Body of pancreas (tissue), 4 donors: ENCODE results near the gene KRTAP10-2.

ENCODE experiments used
- POLR2A ChIP-seq, 3 donors: fragments of 450-650 bp; IDR thresholded peaks; one replicate each; pipeline ENCODE4 v1.6.1; 2016; ENCODE audit warnings: antibody characterized with exemption in 3 of 3, mild to moderate bottlenecking in 2 of 3
- TF ChIP-seq, protein P1 (sequence below), 7 experiments: fragments of 450-650 bp in 4 of 7; fragments of 200-600 bp in 3 of 7; sonication (generic) in 3 of 7; IDR thresholded peaks; one replicate each; pipeline ENCODE4 v1.5.1; 2016 to 2019; ENCODE audit warnings: antibody characterized with exemption in 7 of 7

DNA sequence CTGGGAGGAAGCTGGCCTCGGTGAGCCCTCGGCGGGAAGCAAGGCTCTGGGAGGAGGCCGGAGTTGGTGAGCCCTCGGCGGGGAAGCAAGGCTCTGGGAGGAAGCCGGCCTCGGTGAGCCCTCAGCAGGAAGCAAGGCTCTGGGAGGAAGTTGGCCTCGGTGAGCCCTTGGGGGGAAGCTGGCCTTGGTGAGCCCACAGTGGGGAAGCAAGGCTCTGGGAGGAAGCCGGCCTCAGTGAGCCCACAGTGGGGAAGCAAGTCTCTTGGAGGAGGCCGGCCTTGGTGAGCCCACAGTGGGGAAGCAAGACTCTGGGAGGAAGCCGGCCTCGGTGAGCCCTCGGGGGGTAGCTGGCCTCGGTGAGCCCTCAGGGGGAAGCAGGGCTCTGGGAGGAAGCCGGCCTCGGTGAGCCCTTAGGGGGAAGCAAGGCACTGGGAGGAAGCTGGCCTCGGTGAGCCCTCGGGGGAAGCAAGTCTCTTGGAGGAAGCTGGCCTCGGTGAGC is 47.4 kb downstream of the KRTAP10-2 start:
- TF ChIP-seq, protein P1, sequence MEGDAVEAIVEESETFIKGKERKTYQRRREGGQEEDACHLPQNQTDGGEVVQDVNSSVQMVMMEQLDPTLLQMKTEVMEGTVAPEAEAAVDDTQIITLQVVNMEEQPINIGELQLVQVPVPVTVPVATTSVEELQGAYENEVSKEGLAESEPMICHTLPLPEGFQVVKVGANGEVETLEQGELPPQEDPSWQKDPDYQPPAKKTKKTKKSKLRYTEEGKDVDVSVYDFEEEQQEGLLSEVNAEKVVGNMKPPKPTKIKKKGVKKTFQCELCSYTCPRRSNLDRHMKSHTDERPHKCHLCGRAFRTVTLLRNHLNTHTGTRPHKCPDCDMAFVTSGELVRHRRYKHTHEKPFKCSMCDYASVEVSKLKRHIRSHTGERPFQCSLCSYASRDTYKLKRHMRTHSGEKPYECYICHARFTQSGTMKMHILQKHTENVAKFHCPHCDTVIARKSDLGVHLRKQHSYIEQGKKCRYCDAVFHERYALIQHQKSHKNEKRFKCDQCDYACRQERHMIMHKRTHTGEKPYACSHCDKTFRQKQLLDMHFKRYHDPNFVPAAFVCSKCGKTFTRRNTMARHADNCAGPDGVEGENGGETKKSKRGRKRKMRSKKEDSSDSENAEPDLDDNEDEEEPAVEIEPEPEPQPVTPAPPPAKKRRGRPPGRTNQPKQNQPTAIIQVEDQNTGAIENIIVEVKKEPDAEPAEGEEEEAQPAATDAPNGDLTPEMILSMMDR (IDR thresholded peaks at IDR 0.05): no peak
- TF ChIP-seq POLR2A (IDR thresholded peaks at IDR 0.05): no peak
